ENCODE results near the gene TMEM39B.
A peak's percentile ranks its signal among the peaks of the same experiment; 100 is the strongest.
"Not testable (repeated sequence)": the region's sequence is repeated elsewhere in the genome, so short reads cannot be mapped to it uniquely, and the experiment has no call there.

Gene TMEM39B

DNA sequence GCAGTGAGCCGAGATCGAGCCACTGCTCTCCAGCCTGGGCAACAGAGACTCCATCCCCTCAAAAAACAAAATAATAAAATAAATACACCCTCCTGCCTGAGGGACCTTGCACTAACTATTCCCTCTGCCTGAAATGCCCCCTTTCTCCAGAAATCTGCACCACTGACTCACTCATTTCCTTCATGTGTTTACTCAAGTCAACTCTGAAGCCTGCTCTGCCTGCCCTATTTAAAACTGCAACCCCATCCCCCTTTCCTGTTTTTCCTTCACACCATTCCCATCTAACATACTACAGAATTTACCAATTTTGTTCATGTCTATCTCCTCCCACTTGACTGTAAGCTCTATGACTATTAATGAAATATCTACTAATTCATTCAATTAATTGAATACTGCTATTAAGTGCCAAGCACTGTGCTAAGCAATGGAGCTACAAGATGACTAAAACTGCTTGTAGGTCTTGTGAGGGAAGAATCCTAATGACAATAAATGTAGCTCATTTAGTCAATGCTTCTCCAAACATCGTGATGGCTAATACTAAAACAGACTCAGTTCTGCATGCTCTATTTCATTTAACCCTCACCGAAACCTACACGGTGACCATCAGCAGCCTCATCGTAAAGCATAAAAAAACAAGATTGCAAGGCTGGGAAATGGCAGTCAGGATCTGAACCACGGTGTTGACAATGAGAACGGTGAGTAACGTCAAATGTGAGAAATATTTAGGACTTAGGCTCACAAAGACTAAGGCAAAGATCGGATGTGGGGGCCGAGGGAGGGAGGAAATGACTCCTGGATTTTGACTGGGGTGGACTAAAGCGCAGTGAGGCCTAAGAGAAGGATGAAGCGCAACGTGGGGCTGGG, 749 bp upstream of the TMEM39B start:
- no peak for DNase-seq

DNA sequence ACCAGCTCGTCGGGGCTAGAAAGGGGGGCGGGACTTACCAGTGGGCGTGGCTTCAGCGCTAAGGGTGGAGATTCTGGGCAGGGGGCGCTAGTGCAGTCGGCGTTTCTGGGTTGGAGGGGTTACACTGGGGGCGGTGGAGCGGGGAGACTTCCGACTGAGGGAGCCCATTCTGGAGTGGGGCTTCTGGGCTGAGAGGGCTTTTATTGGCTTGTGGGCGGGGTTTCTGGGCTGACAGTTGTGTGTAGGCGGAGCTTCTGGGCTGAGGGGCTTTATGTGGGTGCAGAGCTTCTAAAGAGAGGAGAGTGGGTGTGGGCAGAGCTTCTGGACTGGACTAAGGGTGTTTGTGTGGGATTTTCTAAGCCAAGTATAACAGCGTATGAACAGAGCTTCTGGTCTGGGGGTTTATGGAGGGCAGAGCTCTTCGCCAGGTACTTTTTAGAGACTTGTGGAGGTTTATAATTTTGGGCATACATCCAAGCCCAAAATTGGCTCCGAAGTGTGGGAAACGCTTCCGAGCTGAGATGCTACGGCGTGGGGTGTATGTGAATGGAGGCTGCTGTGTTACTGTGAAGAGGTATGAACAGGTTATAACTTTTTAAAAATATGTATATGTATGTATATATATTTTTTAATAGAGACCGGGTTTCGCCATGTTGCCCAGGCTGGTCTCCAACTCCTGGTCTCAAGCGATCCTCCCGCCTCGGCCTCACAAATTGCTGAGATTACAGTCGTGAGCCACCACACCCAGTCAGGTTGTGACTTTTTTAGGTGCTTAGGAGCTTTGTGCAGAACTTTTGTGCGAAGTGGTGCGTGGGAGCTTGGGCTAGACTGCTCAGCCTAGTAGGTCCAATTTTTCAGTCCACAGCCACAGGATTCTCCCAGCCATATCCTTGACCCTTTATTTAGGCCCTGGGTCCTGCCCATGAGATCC, 825 bp downstream of the TMEM39B start:
- DNase-seq = no peak

DNA sequence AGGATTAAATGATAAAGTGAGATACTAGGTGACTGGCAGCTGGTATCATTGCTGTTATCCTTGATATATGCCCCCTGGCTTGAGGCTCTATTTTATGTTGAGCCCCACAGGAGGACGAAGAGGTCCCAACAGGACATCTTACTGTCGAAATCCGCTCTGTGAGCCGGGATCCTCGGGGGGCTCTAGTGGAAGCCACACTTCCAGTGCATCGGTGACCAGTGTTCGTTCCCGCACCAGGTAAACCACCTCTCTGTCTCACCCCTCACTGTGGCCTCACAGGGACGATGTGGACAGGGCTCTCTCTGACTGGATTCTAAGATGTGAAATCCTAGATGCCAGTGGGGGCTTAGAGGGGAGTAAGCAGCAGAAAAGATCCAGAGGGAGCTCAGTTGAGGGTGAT, 2.1 kb downstream of the TMEM39B start:
- no peak for DNase-seq

DNA sequence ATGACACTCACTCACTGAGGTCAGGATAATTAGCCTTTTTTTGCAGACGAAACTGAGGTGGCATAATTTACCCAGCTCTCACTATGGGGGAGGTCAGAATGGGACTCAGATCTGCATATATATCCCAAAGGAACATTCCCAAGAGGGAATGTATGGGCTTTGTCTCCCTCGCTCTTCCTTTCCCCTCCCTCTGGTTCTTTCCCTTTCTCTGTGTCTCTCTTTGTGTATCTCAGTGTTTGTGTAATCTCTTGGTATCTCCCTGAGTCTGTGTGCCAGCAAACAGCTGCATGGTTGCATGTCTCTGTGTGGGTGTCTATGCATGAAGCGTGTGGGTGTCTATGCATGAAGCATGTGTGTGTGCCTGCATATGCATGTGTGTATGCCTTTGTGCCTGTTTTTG, 4.7 kb downstream of the TMEM39B start:
- DNase-seq = no peak

DNA sequence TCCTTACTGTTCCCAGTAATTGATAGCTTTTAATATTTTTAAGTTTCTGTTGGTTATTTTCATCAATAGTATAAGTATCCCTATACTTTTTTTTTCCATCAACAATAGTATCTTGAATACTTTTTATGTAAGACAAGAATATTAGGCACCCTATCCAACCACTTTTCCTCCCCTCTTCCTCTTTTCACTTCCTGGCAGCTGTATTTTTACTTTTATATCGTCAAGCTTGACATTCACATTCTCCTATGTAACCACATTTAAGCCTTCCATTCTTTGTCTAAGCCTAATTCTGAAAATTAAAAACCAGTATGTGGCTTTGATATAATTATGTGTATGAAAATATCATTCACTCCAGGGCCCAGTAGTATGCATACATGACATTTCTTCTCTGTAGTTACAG, 9.3 kb downstream of the TMEM39B start:
- no peak for DNase-seq

DNA sequence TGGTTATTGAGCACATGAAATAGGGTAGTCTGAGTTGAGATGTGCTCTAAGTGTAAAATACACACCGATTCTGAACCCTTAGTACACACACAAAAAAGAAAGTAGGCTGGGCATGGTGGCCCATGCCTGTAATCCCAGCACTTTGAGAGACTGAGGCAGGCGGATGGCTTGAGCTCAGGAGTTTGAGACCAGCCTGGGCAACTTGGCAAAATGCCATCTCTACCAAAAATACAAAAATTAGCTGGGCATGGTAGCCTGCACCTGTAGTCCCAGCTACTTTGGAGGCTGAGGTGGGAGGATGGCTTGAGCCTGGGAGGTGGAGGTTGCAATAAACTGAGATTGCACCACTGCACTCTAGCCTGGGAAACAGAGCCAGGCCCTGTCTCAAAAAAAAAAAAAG, 13.6 kb downstream of the TMEM39B start:
- DNase-seq = not testable (repeated sequence)

DNA sequence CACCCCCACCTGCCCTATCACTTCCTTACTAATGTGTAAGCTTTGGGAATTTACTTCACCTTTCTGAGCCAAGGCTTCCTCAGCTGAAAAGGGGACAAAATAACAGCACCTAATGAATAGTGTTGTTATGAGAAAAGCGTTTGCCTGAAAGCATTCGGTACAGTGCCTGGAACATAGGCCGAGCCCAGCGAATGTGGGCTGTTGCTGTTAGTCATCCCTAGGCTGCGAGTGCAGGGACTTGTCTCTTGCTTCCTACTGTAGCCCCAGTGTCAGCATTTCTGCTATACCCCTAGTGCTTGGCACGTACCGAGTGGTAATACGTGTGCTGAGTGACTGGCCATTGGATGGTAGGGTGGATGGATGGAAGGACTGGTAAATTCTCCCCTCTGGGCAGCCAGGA, 18.4 kb downstream of the TMEM39B start:
- DNase-seq = no peak

DNA sequence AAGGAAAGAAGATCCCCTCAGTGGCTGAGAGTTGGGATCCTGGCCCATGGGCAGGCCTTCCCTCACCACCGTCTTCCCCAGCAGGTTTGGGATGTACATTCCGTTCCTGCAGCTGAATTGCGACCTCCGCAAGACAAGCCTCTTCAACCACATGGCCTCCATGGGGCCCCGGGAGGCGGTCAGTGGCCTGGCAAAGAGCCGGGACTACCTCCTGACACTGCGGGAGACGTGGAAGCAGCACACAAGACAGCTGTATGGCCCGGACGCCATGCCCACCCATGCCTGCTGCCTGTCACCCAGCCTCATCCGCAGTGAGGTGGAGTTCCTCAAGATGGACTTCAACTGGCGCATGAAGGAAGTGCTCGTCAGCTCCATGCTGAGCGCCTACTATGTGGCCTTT, 18.9 kb downstream of the TMEM39B start:
- DNase-seq = no peak

DNA sequence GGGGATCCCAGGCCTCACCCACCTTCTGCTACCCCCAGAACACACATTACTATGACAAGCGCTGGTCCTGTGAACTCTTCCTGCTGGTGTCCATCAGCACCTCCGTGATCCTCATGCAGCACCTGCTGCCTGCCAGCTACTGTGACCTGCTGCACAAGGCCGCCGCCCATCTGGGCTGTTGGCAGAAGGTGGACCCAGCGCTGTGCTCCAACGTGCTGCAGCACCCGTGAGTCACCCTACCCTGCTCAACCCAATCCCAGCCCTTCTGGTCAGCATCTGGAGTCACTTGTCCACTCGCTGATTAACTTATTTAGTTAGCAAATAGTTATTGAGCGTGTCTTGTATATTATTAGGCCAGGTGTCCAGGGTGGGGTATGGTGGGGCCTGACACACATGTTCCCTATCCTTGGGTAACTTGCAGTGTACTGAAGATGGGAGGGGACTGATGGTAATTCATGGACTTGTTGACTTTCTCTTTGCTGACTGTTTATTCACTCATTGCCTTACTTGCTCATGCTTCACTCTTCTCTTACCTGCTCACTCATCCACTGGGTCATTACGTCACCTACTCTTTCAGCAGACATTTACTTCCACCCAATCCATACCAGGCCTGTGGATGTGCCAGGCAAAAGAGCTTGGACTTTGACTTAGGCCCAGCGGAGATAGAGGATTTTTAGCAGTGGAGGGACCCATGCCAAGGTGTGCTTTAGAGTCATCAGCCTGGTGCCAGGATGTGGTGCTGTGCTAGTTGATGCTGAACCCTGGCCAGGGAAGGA, 22.2 kb downstream of the TMEM39B start:
- DNase-seq = no peak

DNA sequence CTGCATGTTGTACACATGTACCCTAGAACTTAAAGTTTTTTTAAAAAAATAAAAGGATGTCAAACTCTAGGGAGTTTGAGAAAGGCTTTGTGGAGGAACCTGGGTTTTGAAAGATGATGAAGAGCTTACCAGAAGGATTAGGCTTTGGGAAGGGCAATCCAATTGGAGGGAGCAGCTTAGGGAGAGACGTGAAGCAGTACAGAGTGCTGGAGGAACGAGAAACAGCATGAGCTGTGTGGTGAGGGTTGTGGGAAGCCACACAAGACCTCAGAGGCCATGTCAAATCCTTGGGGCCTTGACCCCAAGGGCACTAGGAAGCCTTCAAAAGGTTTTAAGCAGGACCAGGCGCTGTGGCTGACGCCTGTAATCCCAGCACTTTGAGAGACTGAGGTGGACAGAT, 26.7 kb downstream of the TMEM39B start:
- no peak for DNase-seq

DNA sequence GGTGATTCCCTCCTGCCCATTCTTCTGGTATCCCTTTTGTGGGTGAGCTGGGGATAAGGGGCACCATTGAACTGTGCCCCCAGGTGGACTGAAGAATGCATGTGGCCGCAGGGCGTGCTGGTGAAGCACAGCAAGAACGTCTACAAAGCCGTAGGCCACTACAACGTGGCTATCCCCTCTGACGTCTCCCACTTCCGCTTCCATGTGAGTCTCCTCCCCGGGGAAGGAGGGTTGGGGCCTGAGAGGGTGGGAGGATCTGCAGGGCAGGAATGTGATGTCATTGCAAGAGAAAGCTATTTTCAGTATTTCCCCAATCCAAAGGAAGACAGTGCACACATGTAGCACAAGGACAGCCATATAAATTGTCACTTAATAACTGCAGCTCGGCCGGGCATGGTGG, 27.6 kb downstream of the TMEM39B start:
- DNase-seq = no peak

DNA sequence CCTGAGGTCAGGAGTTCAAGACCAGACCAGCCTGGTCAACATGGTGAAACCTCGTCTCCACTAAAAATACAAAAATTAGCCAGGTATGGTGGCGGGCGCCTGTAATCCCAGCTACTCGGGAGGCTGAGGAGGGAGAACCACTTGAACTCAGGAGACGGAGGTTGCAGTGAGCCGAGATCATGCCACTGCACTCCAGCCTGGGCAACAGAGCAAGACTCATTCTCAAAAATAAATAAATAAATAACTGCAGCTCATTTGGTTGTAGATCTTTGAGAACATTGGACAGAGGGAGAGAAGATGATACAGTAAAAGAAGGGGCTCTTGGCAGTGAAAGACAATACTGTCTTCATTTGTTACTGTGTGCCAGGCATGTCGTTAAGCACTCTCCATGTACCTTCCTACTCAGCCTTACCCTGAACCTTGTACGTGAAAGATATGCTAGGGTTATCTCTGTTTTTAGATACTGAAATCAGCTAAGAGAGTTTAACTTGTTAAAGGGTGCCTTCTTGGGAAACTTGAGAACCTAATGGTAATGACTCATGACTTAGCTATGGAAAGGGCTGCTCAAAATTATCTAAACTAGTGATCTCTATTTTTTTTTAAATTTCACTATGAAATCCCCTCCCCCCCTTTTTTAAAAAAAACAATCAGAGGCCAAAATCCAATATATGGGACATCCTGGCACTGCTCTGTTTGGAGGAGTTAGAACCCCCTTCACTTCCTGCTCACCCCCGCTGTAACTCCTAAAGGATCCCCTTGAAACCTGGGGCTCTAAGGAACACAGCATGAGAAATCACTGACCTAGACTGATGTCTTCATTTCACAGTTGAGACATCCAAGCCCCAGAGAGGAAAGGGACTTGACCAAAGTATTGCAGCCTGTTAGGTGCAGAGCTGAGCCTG, 28.3 kb downstream of the TMEM39B start:
- DNase-seq = no peak

DNA sequence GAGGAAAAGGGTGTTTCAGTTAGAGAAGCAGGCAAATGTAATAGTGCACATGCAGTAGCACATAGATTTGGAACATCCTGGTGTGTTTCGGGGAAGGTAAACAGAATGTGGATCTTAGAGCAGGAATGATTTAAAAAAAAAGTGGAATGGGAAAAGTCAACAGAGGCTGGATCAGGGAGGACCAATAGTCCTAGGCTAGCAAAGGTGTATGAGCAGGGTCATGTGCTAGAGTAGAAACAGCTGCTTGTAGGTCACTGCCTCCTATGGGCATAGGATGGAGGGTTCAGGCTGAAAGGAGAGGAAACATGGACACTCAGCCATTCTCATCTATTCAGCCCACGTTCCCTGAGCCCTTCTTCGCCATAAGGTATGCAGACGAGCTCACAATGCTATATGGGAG, 31.4 kb downstream of the TMEM39B start:
- DNase-seq = no peak

DNA sequence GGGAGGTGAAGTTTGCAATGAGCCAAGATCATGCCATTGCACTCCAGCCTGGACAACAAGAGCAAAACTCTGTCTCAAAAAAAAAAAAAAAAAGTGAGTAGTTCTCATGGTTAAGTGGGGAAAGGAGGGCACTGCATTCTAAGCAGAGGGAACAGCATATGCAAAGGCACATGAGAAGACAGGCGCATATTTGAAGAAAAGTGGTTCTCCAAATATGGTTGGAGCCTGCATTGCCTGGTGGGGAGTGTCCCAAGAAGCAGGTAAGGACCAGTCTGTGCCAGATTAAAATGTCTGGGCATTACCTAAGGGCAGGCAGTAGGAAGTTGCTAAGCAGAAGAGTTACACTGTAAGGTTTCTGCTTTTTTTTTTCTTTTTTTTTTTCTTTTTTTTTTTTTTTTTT, 32.6 kb downstream of the TMEM39B start:
- no peak for DNase-seq

DNA sequence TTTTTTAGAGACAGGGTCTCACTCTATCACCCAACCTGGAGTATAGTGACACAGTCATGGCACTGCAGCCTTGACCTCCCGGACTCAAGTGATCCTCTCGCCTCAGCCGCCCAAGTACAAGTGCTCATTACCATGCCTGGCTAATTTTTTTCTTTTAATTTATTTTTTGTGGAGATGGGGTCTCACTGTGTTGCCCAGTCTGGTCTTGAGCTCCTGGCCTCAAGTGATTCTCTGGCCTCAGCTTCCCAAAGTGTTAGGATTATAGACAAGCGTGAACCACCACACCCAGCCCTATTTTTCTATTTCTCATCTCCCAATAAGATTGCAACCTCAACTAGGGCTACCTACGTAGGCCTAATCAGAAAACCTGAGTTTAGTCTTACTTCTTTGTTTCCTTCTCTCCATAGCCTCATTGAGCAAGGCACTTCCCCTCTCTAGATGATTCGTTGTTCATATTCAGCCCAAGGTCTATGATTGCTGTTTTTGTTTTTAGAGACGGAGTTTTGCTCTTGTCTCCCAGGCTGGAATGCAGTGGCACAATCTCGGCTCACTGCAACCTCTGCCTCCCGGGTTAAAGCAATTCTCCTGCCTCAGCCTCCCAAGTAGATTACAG, 34.0 kb downstream of the TMEM39B start:
- DNase-seq = no peak

DNA sequence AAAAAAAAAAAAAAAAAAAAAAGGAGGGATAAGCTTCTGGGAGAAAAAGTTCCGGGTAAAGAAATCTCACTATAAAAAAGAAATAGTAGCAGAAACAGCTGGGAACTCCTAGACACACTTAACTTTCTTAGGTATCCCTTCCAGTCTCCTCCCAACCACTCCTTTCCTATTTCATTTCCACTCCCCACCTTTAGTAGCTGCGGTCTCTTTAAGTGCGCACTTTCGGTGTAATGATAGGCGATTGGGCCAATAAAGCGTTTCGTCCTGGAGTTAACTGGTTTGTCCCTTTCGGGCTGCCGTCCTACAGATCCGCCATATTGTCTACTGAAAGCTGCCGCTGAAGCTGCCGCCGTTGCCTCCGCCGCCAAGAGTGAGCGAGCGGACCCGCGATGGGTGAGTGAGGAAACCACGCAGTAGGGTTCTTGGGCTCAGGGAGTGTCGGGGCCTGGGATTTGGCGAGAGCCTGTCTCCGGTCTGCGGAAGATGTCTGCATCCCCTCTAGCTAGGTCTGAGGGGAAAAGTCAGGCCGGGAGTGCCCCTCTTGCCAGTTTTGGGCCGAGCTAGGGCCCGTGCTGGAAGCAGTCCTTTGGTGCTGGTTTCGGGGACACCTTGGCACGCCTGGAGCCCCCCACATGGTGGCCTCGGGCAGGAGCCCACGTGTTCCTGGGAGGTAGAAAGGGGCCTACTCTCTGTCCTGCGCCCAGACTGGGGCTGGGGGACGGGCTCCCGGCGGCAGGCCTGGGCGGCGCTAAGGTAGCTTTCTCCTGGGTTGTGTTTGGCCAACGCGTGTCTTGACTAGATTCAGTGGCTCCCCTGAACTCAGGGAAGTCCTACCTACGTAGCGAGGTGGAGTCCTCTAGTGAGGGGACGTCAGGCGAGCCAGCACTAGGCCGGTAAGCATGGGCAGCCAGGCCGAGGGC, 35.3 kb downstream of the TMEM39B start, which contains the start of gene KPNA6:
Gene KPNA6, plus strand, starts transcription at position 315 of the 920 bp plus-strand sequence. Its CDS starts 75 bp downstream, at position 390.
- DNase-seq = peak; percentile 95

DNA sequence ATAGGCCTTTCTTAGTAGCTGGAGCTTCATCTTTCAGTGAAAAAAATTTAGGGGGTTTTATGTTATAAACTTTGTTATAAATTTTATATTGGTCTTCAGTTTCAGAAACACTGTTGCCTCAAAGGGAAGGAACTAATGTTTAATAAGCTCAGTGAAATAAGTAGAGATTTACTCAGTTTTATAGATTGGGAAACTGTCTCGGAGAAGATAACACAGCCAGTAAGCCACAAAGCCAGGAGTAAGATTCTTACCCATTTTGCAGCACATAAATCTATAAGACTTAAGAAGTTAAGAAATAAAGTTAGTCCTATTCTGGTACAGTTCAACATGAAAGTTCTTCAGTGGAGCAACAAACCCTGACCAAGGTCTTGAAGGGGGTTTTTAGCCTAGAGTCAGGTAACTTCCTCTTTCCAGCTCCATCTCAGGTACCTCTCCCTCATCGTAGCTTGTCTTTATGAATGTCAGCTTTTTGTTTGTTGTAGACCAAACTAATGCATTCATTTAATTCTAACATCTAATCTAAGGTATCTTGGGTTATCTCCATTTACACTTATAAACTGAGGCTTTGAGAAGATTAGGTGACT, 38.4 kb downstream of the TMEM39B start:
- DNase-seq = no peak

DNA sequence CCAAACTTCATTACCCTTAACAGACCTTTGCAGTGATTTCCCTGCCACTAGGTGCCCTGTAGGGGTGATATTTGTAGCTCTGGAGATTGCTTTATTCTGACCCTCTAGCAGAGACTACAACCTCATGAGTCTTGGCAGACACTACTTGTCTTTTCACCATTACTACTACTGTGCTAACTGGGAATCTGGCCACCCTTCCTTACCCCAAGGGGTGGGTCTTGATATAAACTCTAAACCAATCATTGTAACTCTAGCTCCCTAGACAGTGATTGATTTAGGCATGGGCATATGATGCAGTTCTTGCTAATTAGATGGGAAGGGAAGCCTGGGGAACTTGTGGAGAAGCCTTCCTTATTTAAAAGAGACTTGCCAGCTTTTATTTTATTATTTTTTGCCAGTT, 39.0 kb downstream of the TMEM39B start:
- no peak for DNase-seq

DNA sequence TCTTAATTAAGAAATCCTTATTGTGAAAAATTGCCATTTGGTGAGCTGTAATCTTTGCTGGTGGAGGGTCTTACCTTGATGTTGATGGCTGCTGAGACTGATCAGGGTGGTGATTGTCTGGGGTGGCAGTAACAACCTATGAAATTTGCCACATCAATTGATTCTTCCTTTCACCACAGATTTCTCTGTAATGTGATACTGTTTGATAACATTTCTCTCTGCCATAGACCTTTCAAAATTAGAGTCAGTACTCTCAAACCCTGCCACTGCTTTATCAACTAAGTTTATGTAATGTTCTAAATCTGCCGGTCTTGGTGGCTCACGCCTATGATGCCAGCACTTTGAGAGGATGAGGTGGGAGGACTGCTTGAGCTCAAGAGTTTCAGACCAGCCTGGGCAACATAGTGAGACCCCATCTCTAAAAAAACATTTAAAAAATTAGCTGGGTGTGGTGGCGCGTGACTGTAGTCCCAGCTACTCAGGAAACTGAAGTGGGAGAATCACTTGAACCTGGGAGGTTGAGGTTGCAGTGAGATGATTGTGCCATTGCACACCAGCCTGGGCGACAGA, 40.2 kb downstream of the TMEM39B start:
- no peak for DNase-seq

DNA sequence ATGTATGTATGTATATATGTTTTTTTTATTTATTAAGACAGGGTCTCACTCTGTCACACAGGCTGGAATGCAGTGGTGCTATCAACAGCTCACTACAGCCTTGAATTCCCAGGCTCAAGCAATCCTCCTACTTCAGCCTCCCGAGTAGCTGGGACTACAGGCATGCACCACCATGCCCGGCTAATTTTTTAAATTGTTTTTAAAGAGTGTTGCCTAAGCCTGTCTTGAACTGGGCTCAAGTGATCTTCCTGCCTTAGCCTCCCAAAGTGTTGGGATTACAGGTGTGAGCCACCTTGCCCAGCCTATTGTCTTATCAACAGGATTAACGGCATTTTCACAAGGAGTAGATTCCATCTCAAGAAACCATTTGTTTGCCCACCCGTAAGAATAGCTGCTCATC, 40.7 kb downstream of the TMEM39B start:
- DNase-seq = not testable (repeated sequence)
